ENCODE results near the gene SYNPR. TPM values are rescaled to one million over a fixed set of nuclear protein-coding genes. Genes with fewer than 3 reads are reported as not detected.
A peak's percentile ranks its signal among the peaks of the same experiment; 100 is the strongest.

SYNPR gene
- total RNA-seq, 1 experiment from 2014 or later, result not detected

DNA sequence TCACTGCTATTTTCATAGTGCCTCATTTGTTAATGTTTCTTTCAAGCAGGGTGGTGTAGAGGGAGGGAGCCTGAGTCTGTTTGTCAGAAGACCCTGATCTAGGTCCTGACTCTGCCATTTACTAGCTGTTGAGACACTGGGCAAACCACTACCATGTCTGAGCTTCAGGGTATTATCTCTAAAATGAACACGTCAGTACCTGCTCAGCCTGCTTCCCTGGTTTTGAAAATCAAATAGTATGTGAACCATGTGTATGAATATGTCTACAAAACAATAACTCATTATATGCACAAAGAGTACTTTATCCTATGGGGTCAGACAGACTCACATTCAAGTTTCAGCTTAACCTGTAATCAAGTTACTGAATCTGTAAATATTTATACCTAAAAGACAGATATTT, 25.1 kb downstream of the SYNPR start:
- Histone ChIP-seq H3K27ac (ENCODE audit: low read length) (no peak overlapping the region), H3K9me3 (ENCODE audit: low read length) (0 out of 2 replicates have a peak, but pooled peaks cover 4% of the 10 kb centered on the region), H3K9ac (ENCODE audit: low read length) (no peak overlapping the region), H3K4me3 (ENCODE audit: low read length) (no peak overlapping the region), H3K27me3 (ENCODE audit: low read length) (no peaks in the 10 kb centered on the region), H2AFZ (ENCODE audit: low read length) (no peak overlapping the region), H3K4me2 (ENCODE audit: low read length) (no peak overlapping the region), H3K36me3 (ENCODE audit: low read depth, low read length) (no peaks in the 10 kb centered on the region), H3F3A (ENCODE audit: low read length, unreplicated experiment) (no peaks in the 10 kb centered on the region), H3K4me1 (ENCODE audit: insufficient read depth, low read length) (no peaks in the 10 kb centered on the region), H3K9me2 (replicated peaks; ENCODE audit: low read length) (no peaks in the 10 kb centered on the region), H3K79me2 (ENCODE audit: low read length) (no peaks in the 10 kb centered on the region), H4K20me1 (ENCODE audit: low read length) (no peaks in the 10 kb centered on the region)
- no peak for TF ChIP-seq EZH2phosphoT487 (IDR thresholded peaks at IDR 0.05; ENCODE audit: borderline replicate concordance, low read length)
- TF ChIP-seq, protein P1, sequence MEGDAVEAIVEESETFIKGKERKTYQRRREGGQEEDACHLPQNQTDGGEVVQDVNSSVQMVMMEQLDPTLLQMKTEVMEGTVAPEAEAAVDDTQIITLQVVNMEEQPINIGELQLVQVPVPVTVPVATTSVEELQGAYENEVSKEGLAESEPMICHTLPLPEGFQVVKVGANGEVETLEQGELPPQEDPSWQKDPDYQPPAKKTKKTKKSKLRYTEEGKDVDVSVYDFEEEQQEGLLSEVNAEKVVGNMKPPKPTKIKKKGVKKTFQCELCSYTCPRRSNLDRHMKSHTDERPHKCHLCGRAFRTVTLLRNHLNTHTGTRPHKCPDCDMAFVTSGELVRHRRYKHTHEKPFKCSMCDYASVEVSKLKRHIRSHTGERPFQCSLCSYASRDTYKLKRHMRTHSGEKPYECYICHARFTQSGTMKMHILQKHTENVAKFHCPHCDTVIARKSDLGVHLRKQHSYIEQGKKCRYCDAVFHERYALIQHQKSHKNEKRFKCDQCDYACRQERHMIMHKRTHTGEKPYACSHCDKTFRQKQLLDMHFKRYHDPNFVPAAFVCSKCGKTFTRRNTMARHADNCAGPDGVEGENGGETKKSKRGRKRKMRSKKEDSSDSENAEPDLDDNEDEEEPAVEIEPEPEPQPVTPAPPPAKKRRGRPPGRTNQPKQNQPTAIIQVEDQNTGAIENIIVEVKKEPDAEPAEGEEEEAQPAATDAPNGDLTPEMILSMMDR (conservative IDR thresholded peaks at IDR 0.05; ENCODE audit: low read depth, low read length), result no peak
- no peak for TF ChIP-seq EZH2 (IDR thresholded peaks at IDR 0.05; ENCODE audit: low read length, unreplicated experiment)
- ATAC-seq (no peak), DNase-seq (peak; percentile 5)
- BruUV-seq (replicated peaks), result no TSS peak
- intact Hi-C loops (cut with micrococcal nuclease), result no loop called here
- ChIA-PET POLR2A (ENCODE audit: unreplicated experiment) (interaction anchor here (0.6 kb wide), 1 partner anchor 518 kb away, joined by 10 read pairs; no protein-coding TSS in a partner anchor), CTCF (no interaction called here)

DNA sequence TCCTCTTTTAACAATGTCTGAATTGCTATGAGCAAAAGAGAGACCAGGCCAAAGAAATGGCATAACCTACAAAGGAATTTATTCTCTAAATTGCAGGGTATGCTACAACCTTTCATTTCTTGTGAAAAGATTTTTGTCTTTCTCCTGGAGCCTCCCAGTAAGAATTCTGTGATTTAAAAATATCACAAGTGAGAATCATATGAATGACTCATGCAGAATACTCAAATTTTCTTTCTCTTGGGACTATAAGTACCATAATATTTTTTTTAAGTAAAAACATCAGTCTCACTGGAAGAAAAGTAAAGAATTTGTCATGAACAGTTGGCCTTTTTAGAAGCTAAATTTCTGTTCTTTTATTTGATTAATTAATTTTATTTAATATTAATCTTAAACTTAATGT, 26.3 kb downstream of the SYNPR start:
- no TSS peak for BruUV-seq (replicated peaks)
- no peak overlapping the region for H3K27ac ChIP-seq (ENCODE audit: low read length)
- CTCF ChIA-PET, result no interaction called here

DNA sequence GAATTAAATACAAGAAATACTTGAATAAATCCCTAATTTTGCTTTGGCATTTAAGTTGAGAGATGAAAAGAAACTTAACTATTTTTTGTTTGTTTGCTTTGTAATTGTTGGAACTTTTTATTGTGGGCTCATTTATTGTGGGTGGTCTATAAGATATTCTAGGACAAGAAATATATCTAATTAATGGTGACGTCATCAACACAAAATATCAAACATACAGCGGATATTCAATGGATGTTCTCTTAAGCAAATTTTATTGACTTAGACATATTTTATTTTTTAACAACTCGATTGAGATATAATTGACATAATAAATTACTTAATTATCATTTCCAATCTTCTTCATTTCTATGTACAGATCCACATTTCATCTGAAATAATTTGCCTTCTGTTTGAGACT, 30.0 kb downstream of the SYNPR start:
- Histone ChIP-seq H3K27ac (ENCODE audit: low read length) (no peak overlapping the region), H2AFZ (ENCODE audit: low read length) (no peak overlapping the region), H3K9ac (ENCODE audit: low read length) (no peak overlapping the region), H3K9me2 (replicated peaks; ENCODE audit: low read length) (no peaks in the 10 kb centered on the region), H3K4me1 (ENCODE audit: insufficient read depth, low read length) (no peaks in the 10 kb centered on the region), H4K20me1 (ENCODE audit: low read length) (no peaks in the 10 kb centered on the region), H3K27me3 (ENCODE audit: low read length) (no peaks in the 10 kb centered on the region), H3K79me2 (ENCODE audit: low read length) (no peaks in the 10 kb centered on the region), H3K9me3 (ENCODE audit: low read length) (no peaks in the 10 kb centered on the region), H3K36me3 (ENCODE audit: low read depth, low read length) (no peaks in the 10 kb centered on the region), H3F3A (ENCODE audit: low read length, unreplicated experiment) (no peaks in the 10 kb centered on the region), H3K4me3 (ENCODE audit: low read length) (no peak overlapping the region), H3K4me2 (ENCODE audit: low read length) (no peak overlapping the region)
- ChIA-PET CTCF (no interaction called here), POLR2A (ENCODE audit: unreplicated experiment) (no interaction called here)
- no peak for DNase-seq
- no TSS peak for BruUV-seq (replicated peaks)
- ATAC-seq, result no peak
- TF ChIP-seq EZH2 (IDR thresholded peaks at IDR 0.05; ENCODE audit: low read length, unreplicated experiment) (no peak), EZH2phosphoT487 (IDR thresholded peaks at IDR 0.05; ENCODE audit: borderline replicate concordance, low read length) (no peak)
- TF ChIP-seq, protein P1 (conservative IDR thresholded peaks at IDR 0.05; ENCODE audit: low read depth, low read length), result no peak
- intact Hi-C loops (cut with micrococcal nuclease), result no loop called here

More for the DNA sequence above, 26.3 kb downstream of the SYNPR start:
- Histone ChIP-seq H4K20me1 (ENCODE audit: low read length) (no peaks in the 10 kb centered on the region), H3F3A (ENCODE audit: low read length, unreplicated experiment) (no peaks in the 10 kb centered on the region), H3K9me3 (ENCODE audit: low read length) (0 out of 2 replicates have a peak, but pooled peaks cover 4% of the 10 kb centered on the region), H3K36me3 (ENCODE audit: low read depth, low read length) (no peaks in the 10 kb centered on the region), H3K4me2 (ENCODE audit: low read length) (no peak overlapping the region), H3K9me2 (replicated peaks; ENCODE audit: low read length) (no peaks in the 10 kb centered on the region), H3K27me3 (ENCODE audit: low read length) (no peaks in the 10 kb centered on the region), H3K4me1 (ENCODE audit: insufficient read depth, low read length) (no peaks in the 10 kb centered on the region), H3K4me3 (ENCODE audit: low read length) (no peak overlapping the region), H3K79me2 (ENCODE audit: low read length) (no peaks in the 10 kb centered on the region), H3K9ac (ENCODE audit: low read length) (no peak overlapping the region), H2AFZ (ENCODE audit: low read length) (no peak overlapping the region)
- intact Hi-C loops (cut with micrococcal nuclease), result no loop called here
- TF ChIP-seq, protein P1 (conservative IDR thresholded peaks at IDR 0.05; ENCODE audit: low read depth, low read length), result no peak
- TF ChIP-seq EZH2phosphoT487 (IDR thresholded peaks at IDR 0.05; ENCODE audit: borderline replicate concordance, low read length) (no peak), EZH2 (IDR thresholded peaks at IDR 0.05; ENCODE audit: low read length, unreplicated experiment) (no peak)
- no peak for ATAC-seq
- POLR2A ChIA-PET (ENCODE audit: unreplicated experiment), result no interaction called here
- no peak for DNase-seq

All from PC-3 (cell line).